Breast epithelium (tissue), 3 donors: ENCODE results near the gene ODAD3.

Experiments
- POLR2A ChIP-seq: fragments of 450-650 bp; IDR thresholded peaks from one replicate; pipeline ENCODE4 v1.6.1; 2016; ENCODE audit warnings: antibody characterized with exemption, mild to moderate bottlenecking, moderate library complexity
- POLR2AphosphoS5 ChIP-seq, 3 donors: sonication (generic); formaldehyde crosslinking; IDR thresholded peaks; one replicate each; pipeline ENCODE4 v1.6.1; 2017; ENCODE audit warnings: antibody characterized with exemption in 3 of 3
- TF ChIP-seq, protein P1 (sequence below), 3 donors: fragments of 450-650 bp; IDR thresholded peaks; one replicate each; pipeline ENCODE4 v1.5.1; 2016 to 2017; ENCODE audit warnings: antibody characterized with exemption in 3 of 3, mild to moderate bottlenecking in 3 of 3, moderate library complexity in 3 of 3

DNA sequence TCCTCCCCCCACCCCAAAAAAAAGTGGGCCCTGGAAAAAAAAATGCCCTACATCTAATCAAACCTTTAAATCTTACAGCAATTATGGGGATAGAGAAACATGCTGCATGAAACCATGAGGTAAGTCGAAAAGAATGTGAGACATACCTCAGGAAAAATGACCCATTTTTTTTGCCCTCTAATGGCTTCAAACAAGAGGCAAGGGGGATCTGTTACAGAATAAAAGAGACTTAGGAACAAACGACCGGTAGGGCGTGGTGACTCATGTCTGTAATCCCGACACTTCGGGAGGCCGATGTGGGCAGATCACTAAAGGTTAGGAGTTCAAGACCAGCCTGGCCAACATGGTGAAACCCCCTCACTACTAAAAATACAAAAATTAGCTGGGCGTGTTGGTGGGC is 24.2 kb downstream of the ODAD3 start:
- TF ChIP-seq, protein P1, sequence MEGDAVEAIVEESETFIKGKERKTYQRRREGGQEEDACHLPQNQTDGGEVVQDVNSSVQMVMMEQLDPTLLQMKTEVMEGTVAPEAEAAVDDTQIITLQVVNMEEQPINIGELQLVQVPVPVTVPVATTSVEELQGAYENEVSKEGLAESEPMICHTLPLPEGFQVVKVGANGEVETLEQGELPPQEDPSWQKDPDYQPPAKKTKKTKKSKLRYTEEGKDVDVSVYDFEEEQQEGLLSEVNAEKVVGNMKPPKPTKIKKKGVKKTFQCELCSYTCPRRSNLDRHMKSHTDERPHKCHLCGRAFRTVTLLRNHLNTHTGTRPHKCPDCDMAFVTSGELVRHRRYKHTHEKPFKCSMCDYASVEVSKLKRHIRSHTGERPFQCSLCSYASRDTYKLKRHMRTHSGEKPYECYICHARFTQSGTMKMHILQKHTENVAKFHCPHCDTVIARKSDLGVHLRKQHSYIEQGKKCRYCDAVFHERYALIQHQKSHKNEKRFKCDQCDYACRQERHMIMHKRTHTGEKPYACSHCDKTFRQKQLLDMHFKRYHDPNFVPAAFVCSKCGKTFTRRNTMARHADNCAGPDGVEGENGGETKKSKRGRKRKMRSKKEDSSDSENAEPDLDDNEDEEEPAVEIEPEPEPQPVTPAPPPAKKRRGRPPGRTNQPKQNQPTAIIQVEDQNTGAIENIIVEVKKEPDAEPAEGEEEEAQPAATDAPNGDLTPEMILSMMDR (IDR thresholded peaks at IDR 0.05) = no peak
- no peak for TF ChIP-seq POLR2A
- TF ChIP-seq POLR2AphosphoS5 (IDR thresholded peaks at IDR 0.05) = no peak
